ENCODE measurements around the gene CREBRF. TPM values are rescaled to one million over a fixed set of nuclear protein-coding genes. Genes with fewer than 3 reads are reported as not detected.

Gene CREBRF
- total and polyA plus RNA-seq, 2 donors from 2014 or later: 6.1 to 49.7 TPM

DNA sequence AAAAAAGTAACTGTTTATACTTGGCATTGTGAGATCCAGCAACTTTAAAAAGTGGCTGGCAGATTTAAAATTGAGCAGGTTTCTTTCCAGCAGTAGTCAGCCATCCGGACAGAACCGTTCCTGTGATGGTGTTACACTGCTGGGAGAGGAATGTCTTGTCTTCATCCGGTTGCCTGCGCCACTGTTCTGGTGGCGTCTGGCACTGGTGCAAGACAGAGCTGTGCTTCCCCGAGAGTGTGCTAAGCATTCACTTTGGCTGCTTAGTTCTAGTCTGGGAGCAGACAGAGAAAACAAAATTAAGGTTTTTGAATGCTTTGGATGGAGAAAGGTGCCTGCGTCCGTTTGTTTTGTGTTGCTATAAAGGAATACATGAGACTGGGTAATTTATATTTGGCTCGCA, 35.5 kb upstream of the CREBRF start:
- Histone ChIP-seq H3K4me3 (ENCODE audit: low read length in 3 of 3) (no peak overlapping the region), H3K4me1 (ENCODE audit: control insufficient read depth in 2 of 3, insufficient read depth in 2 of 3, low read depth in 1 of 3, low read length in 3 of 3) (peaks cover 0 to 6% (median 4%) of the 10 kb centered on the region in 3 donors), H3K36me3 (ENCODE audit: control insufficient read depth in 2 of 3, insufficient read depth in 3 of 3, low read length in 3 of 3) (peaks cover 0 to 22% (median 2%) of the 10 kb centered on the region in 3 donors), H3K9ac (ENCODE audit: low read length in 3 of 3) (no peak overlapping the region), H3K9me3 (ENCODE audit: control insufficient read depth in 2 of 3, insufficient read depth in 1 of 3, low read length in 3 of 3) (no peaks in the 10 kb centered on the region), H3K27ac (ENCODE audit: low read depth in 2 of 2, low read length in 2 of 2) (no peak overlapping the region), H3K27me3 (ENCODE audit: control insufficient read depth, insufficient read depth, low read length) (no peaks in the 10 kb centered on the region)
- intact Hi-C loops (cut with DNase I): no loop called here
- FAIRE-seq (no peak), DNase-seq (no peak)
- TF ChIP-seq, protein P1, sequence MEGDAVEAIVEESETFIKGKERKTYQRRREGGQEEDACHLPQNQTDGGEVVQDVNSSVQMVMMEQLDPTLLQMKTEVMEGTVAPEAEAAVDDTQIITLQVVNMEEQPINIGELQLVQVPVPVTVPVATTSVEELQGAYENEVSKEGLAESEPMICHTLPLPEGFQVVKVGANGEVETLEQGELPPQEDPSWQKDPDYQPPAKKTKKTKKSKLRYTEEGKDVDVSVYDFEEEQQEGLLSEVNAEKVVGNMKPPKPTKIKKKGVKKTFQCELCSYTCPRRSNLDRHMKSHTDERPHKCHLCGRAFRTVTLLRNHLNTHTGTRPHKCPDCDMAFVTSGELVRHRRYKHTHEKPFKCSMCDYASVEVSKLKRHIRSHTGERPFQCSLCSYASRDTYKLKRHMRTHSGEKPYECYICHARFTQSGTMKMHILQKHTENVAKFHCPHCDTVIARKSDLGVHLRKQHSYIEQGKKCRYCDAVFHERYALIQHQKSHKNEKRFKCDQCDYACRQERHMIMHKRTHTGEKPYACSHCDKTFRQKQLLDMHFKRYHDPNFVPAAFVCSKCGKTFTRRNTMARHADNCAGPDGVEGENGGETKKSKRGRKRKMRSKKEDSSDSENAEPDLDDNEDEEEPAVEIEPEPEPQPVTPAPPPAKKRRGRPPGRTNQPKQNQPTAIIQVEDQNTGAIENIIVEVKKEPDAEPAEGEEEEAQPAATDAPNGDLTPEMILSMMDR (IDR thresholded peaks at IDR 0.05; ENCODE audit: borderline replicate concordance, extremely low read depth, insufficient read depth): no peak

DNA sequence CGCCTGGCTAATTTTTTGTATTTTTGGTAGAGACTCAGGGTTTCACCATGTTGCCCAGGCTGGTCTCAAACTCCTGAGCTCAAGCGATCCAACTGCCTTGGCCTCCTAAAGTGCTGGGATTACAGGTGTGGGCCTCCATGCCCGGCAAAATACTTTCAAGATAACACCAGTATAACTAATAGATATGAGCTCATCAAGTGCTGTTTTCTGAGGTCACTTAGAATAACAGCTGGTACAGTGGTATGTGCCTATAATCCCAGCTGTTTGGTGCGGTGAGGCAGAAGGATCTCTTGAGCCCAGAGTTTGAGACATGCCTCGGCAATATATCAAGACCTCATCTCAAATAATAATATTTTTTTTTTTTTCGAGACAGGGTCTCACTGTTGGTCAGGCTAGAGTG, 30.5 kb upstream of the CREBRF start:
- no peak overlapping the region for H3K9ac ChIP-seq (ENCODE audit: low read length in 3 of 3)
- DNase-seq (no peak), FAIRE-seq (no peak)
- peaks cover 3 to 21% (median 19%) of the 10 kb centered on the region in 3 donors for H3K4me1 ChIP-seq (ENCODE audit: control insufficient read depth in 2 of 3, insufficient read depth in 2 of 3, low read depth in 1 of 3, low read length in 3 of 3)
- H3K27me3 ChIP-seq (ENCODE audit: control insufficient read depth, insufficient read depth, low read length): no peaks in the 10 kb centered on the region
- no peak overlapping the region for H3K4me3 ChIP-seq (ENCODE audit: low read length in 3 of 3)
- H3K9me3 ChIP-seq (ENCODE audit: control insufficient read depth in 2 of 3, insufficient read depth in 1 of 3, low read length in 3 of 3): no peaks in the 10 kb centered on the region
- intact Hi-C loops (cut with DNase I): no loop called here
- peaks cover 0 to 10% (median 2%) of the 10 kb centered on the region in 3 donors for H3K36me3 ChIP-seq (ENCODE audit: control insufficient read depth in 2 of 3, insufficient read depth in 3 of 3, low read length in 3 of 3)
- H3K27ac ChIP-seq (ENCODE audit: low read depth in 2 of 2, low read length in 2 of 2): no peak overlapping the region
- TF ChIP-seq, protein P1 (IDR thresholded peaks at IDR 0.05; ENCODE audit: borderline replicate concordance, extremely low read depth, insufficient read depth): no peak

DNA sequence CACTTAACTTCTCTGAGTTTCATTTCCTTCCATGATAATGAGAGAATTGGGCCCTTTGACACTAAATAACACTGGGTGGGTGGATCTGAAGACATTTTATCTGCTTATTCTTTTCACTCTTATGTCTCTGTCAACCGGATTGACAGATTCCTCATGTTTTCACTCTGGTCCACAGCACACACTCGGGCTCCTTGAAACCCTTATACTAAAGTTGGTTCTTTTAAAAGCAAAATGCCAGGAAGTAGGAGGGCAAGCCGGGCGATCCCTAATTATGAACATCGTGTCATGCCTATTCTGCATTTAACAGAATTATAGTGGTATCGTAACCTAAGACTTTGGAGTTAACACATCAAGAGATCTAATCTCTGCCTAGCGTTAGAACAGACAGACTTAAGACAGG, 28.2 kb upstream of the CREBRF start:
- Histone ChIP-seq H3K9ac (ENCODE audit: low read length in 3 of 3) (no peak overlapping the region), H3K27ac (ENCODE audit: low read depth in 2 of 2, low read length in 2 of 2) (peak overlapping the region in 1 of 2 donors; percentile 73), H3K36me3 (ENCODE audit: control insufficient read depth in 2 of 3, insufficient read depth in 3 of 3, low read length in 3 of 3) (peaks cover 0 to 4% (median 0%) of the 10 kb centered on the region in 3 donors), H3K9me3 (ENCODE audit: control insufficient read depth in 2 of 3, insufficient read depth in 1 of 3, low read length in 3 of 3) (no peaks in the 10 kb centered on the region), H3K27me3 (ENCODE audit: control insufficient read depth, insufficient read depth, low read length) (no peaks in the 10 kb centered on the region), H3K4me1 (ENCODE audit: control insufficient read depth in 2 of 3, insufficient read depth in 2 of 3, low read depth in 1 of 3, low read length in 3 of 3) (peaks cover 3 to 21% (median 19%) of the 10 kb centered on the region in 3 donors), H3K4me3 (ENCODE audit: low read length in 3 of 3) (no peak overlapping the region)
- FAIRE-seq (no peak), DNase-seq (no peak)
- TF ChIP-seq, protein P1 (IDR thresholded peaks at IDR 0.05; ENCODE audit: borderline replicate concordance, extremely low read depth, insufficient read depth): no peak
- intact Hi-C loops (cut with DNase I): no loop called here

DNA sequence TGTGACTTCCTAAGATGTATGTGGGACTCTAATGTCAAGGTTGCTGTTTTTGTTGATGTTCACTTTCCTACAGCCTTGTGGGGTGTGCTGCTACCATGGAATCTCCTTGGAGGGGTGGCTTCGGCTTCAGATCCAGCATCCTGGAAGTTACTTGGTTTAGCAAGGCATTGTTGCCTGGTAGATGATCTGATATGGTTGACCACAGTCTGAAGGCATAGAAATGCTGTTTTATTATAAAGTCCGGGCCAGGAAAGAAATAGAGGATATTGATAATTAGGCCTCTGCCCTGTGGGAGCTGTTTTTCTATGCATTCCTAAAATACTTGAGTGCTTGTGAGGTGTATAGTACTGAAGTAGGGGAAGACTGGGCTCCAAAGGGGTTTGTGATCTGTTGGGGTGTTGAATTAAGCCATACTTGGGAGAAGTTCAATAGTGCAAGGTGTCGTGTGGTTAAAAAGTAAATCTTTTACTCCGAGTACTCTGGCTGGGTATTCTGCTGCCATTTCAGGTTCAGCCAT, 27.3 kb upstream of the CREBRF start:
- intact Hi-C loops (cut with DNase I): no loop called here
- Histone ChIP-seq H3K4me3 (ENCODE audit: low read length in 3 of 3) (no peak overlapping the region), H3K27me3 (ENCODE audit: control insufficient read depth, insufficient read depth, low read length) (no peaks in the 10 kb centered on the region), H3K4me1 (ENCODE audit: control insufficient read depth in 2 of 3, insufficient read depth in 2 of 3, low read depth in 1 of 3, low read length in 3 of 3) (peaks cover 3 to 21% (median 19%) of the 10 kb centered on the region in 3 donors), H3K9ac (ENCODE audit: low read length in 3 of 3) (peak overlapping the region in 2 of 3 donors; percentile 12 to 17), H3K27ac (ENCODE audit: low read depth in 2 of 2, low read length in 2 of 2) (peak overlapping the region; percentile 10 to 73), H3K36me3 (ENCODE audit: control insufficient read depth in 2 of 3, insufficient read depth in 3 of 3, low read length in 3 of 3) (no peaks in the 10 kb centered on the region), H3K9me3 (ENCODE audit: control insufficient read depth in 2 of 3, insufficient read depth in 1 of 3, low read length in 3 of 3) (no peaks in the 10 kb centered on the region)
- DNase-seq: no peak
- TF ChIP-seq, protein P1 (IDR thresholded peaks at IDR 0.05; ENCODE audit: borderline replicate concordance, extremely low read depth, insufficient read depth): no peak
- FAIRE-seq: no peak
